Measurements from ENCODE around the gene TYK2.
"Not testable (repeated sequence)": the region's sequence is repeated elsewhere in the genome, so short reads cannot be mapped to it uniquely, and the experiment has no call there.

The TYK2 gene

DNA sequence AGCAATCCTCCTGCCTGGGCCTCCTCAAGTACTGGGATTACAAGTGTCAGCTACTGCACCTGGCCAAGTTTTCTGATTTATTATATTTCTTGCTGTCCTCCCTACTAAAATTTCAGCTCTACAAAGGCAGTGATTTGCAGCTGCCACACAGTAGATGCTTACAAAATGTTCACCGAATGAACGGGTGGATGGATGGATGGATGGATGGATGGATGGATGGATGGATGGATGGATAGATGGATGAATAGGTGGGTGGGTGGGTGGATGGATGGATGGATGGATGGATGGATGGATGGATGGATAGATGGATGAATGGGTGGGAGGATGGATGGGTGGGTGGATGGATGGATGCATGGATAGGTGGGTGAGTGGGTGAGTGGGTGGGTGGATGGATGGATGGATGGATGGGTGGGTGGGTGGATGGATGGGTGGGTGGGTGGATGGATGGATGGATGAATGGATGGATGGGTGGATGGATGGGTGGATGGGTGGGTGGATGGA lies 3.2 kb downstream of the TYK2 start:
- not testable (repeated sequence) for FAIRE-seq; DNase-seq (ENCODE audit: low spot score)

DNA sequence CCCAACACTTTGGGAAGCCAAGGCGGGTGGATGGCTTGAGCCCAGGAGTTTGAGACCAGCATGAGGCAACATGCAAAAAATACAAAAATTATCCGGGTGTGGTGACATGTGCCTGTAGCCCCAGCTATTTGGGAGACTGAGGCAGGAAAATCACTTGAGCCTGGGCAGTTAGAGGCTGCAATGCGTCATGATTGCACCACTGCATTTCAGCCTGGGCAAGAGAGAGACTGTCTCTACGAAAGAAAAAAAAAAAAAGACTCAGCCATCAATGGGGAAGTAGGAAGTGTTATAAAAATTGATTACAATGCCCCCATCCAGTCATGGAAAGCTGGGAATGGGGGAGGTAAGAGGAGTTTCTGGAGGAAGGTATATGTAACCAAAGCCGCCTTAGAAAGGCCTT lies 5.4 kb downstream of the TYK2 start:
- DNase-seq (ENCODE audit: low spot score) (no peak), FAIRE-seq (no peak)

DNA sequence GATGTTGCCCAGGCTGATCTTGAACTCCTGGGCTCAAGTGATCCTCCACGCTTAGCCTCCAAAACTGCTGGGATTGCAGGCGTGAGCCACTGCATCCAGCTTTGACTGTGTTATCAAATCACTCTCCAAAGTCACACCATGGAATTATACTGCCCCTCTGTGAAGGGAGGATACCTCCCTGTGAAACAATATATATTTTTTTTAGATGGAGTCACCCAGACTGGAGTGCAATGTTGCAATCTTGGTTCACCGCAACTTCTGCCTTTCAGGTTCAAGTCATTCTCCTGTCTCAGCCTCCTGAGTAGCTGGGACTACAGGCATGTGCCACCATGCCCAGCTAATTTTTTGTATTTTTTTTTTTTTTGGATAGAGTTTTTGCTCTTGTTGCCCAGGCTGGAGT lies 7.7 kb downstream of the TYK2 start:
- FAIRE-seq, result no peak
- no peak for DNase-seq (ENCODE audit: low spot score)

GRCh38 chr19:10368101-10368803 lies 12.1 kb downstream of the TYK2 start:
- FAIRE-seq (no peak), DNase-seq (ENCODE audit: low spot score) (no peak)

DNA sequence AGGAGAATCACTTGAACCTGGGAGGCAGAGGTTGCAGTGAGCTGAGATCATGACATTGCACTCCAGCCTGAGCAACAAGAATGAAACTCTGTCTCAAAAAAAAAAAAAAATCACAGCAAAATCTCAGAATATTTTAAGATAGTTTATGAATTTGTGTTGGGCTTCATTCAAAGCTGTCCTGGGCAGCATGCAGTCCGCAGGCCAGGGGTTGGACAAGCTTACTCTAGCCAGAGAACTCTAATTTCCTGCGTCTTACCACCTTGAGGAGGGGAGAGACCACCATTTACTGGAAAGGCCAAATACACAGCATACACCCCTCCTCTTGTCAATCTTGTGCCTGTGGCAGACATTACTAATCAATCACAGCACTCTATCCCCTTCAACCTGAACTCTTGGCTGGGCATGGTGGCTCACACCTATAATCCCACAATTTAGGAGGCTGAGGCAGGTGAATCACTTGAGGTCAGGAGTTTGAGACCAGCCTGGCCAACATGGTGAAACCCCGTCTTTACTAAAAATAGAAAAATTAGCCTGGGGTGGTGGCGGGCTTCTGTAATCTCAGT lies 13.3 kb downstream of the TYK2 start:
- not testable (repeated sequence) for DNase-seq (ENCODE audit: low spot score); FAIRE-seq

DNA sequence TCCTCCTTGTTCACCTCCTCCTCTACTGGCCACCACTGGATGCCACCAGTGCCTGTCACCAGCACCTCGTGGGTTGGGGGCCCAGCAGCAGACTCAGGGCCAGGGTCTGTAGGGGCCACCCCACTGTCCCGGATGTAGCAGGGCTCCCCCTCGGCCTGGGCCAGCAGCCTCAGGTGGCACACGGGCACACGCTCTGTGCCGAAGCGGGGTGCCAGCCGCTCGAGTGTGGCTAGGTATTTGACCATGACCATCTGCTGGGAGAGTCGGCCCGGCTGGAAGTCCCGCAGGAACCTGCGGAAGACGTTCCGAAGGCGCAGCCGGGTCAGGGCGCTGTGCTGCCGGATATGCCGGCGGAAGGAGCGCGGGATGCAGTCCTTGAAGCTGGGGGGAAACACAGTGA lies 14.9 kb downstream of the TYK2 start:
- FAIRE-seq (no peak), DNase-seq (ENCODE audit: low spot score) (no peak)

- no peak for FAIRE-seq
- no peak for DNase-seq (ENCODE audit: low spot score)
Measured at GRCh38 chr19:10364644-10365043, 15.7 kb downstream of the TYK2 start.

DNA sequence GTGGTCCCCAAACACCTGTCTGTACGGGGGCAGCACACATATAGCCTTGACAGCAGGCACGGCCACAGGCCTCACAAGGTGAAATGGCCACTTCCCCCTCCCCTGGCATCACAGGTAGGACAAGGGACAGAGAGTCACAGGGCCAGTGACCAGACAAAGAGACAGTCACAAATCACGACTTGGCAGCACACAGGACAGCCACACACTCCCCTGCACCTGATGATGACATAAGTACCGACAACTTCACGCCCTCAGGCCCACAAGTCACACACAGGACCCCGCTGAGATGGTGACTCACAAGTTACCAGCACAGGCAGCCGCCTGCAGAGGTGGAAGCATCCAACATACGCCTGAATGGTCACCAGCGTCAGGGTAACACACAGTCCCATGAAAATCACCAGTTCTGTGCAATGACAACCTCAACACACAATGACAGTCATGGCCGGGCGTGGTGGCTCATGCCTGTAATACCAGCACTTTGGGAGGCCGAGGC lies 16.5 kb downstream of the TYK2 start:
- DNase-seq (ENCODE audit: low spot score), result no peak
- no peak for FAIRE-seq

- no peak for DNase-seq (ENCODE audit: low spot score)
- FAIRE-seq, result no peak
Measured at GRCh38 chr19:10362259-10362658, 18.1 kb downstream of the TYK2 start.

- no peak for FAIRE-seq
- DNase-seq (ENCODE audit: low spot score), result no peak
Measured at GRCh38 chr19:10361569-10362011, 18.8 kb downstream of the TYK2 start.

- no peak for FAIRE-seq
Measured at GRCh38 chr19:10356431-10356830, 23.9 kb downstream of the TYK2 start.

DNA sequence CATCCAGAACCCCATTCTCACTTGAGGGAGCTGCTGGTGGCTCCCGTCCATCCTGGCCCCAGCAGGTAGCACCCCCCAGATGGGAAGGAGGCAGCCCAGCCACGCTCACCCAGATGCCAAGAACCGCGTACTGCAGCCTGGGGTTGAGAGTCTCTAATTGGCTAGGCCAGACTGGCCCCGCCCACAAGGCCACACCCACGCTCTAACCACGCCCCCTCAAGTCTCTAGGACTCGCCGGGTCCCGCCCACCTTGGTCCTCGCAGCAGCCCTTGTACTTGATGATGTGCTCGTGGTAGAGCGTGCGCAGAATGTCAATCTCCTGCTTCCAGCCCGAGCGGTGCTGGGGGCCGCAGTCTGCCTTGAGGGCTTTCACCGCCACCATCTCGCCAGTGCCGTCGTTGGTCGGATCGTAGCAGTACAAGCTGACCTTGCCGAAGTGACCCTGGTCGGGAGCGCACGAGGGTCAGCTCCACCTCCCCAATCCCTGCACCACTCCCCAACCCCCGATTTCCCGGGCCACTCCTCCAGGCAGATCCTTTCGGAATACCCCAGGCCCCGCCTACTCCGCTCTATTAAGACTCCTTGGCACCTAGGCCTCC lies 26.5 kb downstream of the TYK2 start:
- no peak for FAIRE-seq

More at GRCh38 chr19:10356431-10356830, 23.9 kb downstream of the TYK2 start:
- no peak for DNase-seq (ENCODE audit: low spot score)

GRCh38 chr19:10352764-10353671 lies 27.4 kb downstream of the TYK2 start:
- DNase-seq (ENCODE audit: low spot score), result no peak
- FAIRE-seq, result no peak

More for the DNA sequence above, 26.5 kb downstream of the TYK2 start:
- no peak for DNase-seq (ENCODE audit: low spot score)

GRCh38 chr19:10346509-10346908 lies 33.9 kb downstream of the TYK2 start:
- DNase-seq (ENCODE audit: low spot score) (no peak), FAIRE-seq (no peak)

DNA sequence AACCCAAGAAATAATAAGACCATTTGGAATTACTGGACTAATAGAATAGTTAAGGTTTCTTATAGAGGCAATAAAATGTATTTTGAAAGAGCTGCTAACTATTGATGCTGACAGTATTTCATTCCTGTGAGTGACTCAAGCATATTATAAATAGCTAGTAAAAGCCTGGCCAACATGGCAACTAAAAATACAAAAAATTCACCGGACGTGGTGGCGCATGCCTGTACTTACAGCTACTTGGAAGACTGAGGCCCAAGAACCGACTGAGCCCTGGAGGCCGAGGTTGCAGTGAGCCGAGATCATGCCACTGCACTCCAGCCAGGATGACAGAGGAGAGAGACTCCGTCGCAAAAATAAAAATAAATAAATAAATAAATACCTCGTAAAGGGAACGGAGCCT lies 35.6 kb downstream of the TYK2 start:
- FAIRE-seq (no peak), DNase-seq (ENCODE audit: low spot score) (no peak)

GRCh38 chr19:10343495-10343894 lies 36.9 kb downstream of the TYK2 start:
- no peak for DNase-seq (ENCODE audit: low spot score)
- no peak for FAIRE-seq

- no peak for FAIRE-seq
- DNase-seq (ENCODE audit: low spot score), result no peak
Measured at GRCh38 chr19:10339977-10340376, 40.4 kb downstream of the TYK2 start.

DNA sequence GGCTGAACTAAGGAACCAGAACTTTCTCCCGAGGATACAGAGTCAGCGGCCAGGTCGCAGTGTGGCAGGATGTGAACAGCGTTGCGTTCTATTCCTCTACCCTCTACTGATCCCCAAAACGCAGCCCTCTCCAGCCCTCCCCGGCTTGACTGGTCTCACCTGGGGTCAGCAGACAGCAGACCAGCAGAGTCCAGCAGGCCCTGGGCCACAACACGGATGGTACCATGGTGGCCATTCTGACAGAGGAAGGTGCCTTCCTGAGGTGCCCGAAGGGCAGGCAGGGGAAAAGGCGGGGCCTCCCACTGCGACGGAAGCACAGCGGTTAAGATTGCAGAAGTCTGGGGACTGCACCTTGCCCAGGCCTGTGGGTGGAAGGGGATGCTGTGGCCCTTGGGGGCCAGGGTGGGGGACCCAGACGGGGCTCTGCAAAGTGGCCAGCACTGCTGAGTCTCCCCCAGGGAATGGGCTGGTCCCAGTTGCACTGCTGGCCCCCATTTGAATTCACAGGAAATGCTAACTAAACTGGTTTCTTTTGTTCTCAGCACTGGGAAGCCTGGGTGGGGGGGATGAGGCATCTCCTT lies 40.9 kb downstream of the TYK2 start, which contains the start of gene ICAM3:
Gene ICAM3, minus strand, starts transcription at position 245 of the 581 bp plus-strand sequence. Its CDS starts 10 bp downstream, at position 235.
- DNase-seq (ENCODE audit: low spot score) (no peak), FAIRE-seq (no peak)

DNA sequence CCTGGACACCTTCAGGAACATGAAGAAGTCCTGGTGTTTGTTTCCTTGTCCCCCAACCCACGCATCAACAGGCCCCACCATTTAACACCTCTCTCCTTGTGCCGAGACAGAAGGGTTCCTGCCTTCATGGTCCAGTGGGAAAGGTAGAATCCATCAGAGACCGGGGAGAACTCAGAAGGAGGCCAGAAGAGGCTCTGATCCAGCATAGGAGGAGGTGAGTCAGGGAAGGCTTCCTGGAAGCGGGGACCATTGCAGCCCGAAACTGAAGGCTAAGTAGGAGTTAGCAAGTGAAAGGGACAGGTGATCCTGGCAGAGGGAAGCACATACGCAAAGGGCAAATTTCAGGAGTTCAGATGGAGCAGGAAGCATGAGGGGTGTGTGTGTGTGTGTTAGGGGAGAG lies 41.4 kb downstream of the TYK2 start:
- no peak for FAIRE-seq
- no peak for DNase-seq (ENCODE audit: low spot score)

- DNase-seq (ENCODE audit: low spot score); FAIRE-seq: not testable (repeated sequence)
Measured at GRCh38 chr19:10336725-10337124, 43.6 kb downstream of the TYK2 start.

Data from urothelium cell line (cell line).